GM21447 (cell line): ENCODE measurements around the gene THADA.

ENCODE experiments used
- ATAC-seq: cut with Tn5 transposase; IDR thresholded peaks from one replicate; pipeline ENCODE4 v1.9.1; 2021; ENCODE audit not compliant: unreplicated experiment

THADA gene

GRCh38 chr2:43265001-43265400, 330.8 kb downstream of the THADA start:
- no peak for ATAC-seq

- ATAC-seq: no peak
These were observed 332.9 kb downstream of the THADA start for GRCh38 chr2:43262951-43263350.

GRCh38 chr2:43262239-43262638, 333.6 kb downstream of the THADA start:
- no peak for ATAC-seq

- ATAC-seq: no peak
These were observed 336.3 kb downstream of the THADA start for GRCh38 chr2:43259512-43259911.

GRCh38 chr2:43258547-43259156, 337.2 kb downstream of the THADA start:
- no peak for ATAC-seq

- no peak for ATAC-seq
These were observed 340.4 kb downstream of the THADA start for GRCh38 chr2:43255296-43255910.

GRCh38 chr2:43254331-43254730, 341.5 kb downstream of the THADA start:
- no peak for ATAC-seq

- no peak for ATAC-seq
These were observed 344.6 kb downstream of the THADA start for GRCh38 chr2:43251171-43251731.

GRCh38 chr2:43250015-43250414, 345.8 kb downstream of the THADA start:
- no peak for ATAC-seq

- ATAC-seq: no peak
These were observed 347.2 kb downstream of the THADA start for GRCh38 chr2:43248621-43249020.

GRCh38 chr2:43246641-43247040, 349.2 kb downstream of the THADA start:
- ATAC-seq: no peak

GRCh38 chr2:43241558-43241957, 354.3 kb downstream of the THADA start:
- no peak for ATAC-seq

GRCh38 chr2:43240766-43241150, 355.1 kb downstream of the THADA start:
- ATAC-seq: no peak

GRCh38 chr2:43239981-43240765, 355.7 kb downstream of the THADA start:
- peak; percentile 59 for ATAC-seq

- ATAC-seq: no peak
These were observed 357.0 kb downstream of the THADA start for GRCh38 chr2:43238813-43239212.

GRCh38 chr2:43238176-43238575, 357.7 kb downstream of the THADA start:
- no peak for ATAC-seq

- ATAC-seq: no peak
These were observed 362.3 kb downstream of the THADA start for GRCh38 chr2:43233218-43234212.

- no peak for ATAC-seq
These were observed 364.6 kb downstream of the THADA start for GRCh38 chr2:43230951-43231827.

GRCh38 chr2:43230351-43230885, 365.4 kb downstream of the THADA start:
- no peak for ATAC-seq
